Neutrophil (primary cell): Measurements from ENCODE around the gene NME9.

Experiments
- H3K27ac ChIP-seq: fragments of 200-600 bp; sonication (generic); 2 replicates; pipeline ENCODE4 v1.5.1; 2016; ENCODE audit warnings: mild to moderate bottlenecking, moderate library complexity
- H3K27me3 ChIP-seq: fragments of 200-600 bp; sonication (generic); 2 replicates; pipeline ENCODE4 v1.6.0; 2016; ENCODE audit warnings: mild to moderate bottlenecking
- H3K36me3 ChIP-seq: fragments of 200-600 bp; sonication (generic); 2 replicates; pipeline ENCODE4 v1.5.1; 2017
- H3K4me1 ChIP-seq, 2 experiments: fragments of 200-600 bp in 1 of 2; sonication (generic) in 1 of 2; 1 replicate in 1 of 2; 2 replicates in 1 of 2; pipeline versions ENCODE4 v1.5.1 to v1.6.1; 2013 to 2016; ENCODE audit warnings: low read depth in 1 of 2, low read length in 1 of 2, mild to moderate bottlenecking in 1 of 2, moderate library complexity in 1 of 2; ENCODE audit not compliant: control insufficient read depth in 1 of 2, insufficient read depth in 1 of 2
- H3K4me3 ChIP-seq, 2 experiments: fragments of 200-600 bp in 1 of 2; sonication (generic) in 1 of 2; 1 replicate in 1 of 2; 2 replicates in 1 of 2; pipeline ENCODE4 v1.5.1; 2013 to 2016; ENCODE audit warnings: low read depth in 1 of 2, low read length in 1 of 2, mild to moderate bottlenecking in 1 of 2, moderate library complexity in 1 of 2
- H3K9me3 ChIP-seq: fragments of 200-600 bp; sonication (generic); 2 replicates; pipeline ENCODE4 v1.5.1; 2016
- TF ChIP-seq, protein P1 (sequence below): fragments of 200-600 bp; sonication (generic); IDR thresholded peaks from 2 replicates; pipeline ENCODE4 v1.5.1; 2016; ENCODE audit warnings: antibody characterized with exemption

Gene NME9

DNA sequence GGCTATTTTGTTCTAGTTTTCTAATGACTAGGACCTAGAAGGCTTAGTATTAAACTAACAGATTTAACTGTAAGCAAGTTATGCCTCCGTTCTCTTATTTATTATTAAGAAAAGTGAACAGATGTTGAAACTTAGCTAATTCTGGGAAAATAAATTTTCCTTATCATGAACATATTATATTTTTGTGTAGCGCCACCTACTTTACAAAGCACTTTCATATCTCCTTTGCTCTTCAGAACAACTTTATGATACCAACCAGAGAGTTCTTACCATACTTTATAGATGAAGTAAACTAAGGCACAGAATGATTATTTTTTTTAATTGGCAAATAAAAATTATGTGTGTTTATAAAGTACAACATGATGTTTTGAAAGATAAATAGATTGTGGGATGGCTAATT lies 59.4 kb downstream of the NME9 start:
- Histone ChIP-seq H3K27me3 (no peaks in the 10 kb centered on the region), H3K9me3 (no peaks in the 10 kb centered on the region), H3K4me1 (no peaks in the 10 kb centered on the region), H3K27ac (no peak overlapping the region), H3K4me3 (no peak overlapping the region), H3K36me3 (peaks cover 94% of the 10 kb centered on the region)
- TF ChIP-seq, protein P1, sequence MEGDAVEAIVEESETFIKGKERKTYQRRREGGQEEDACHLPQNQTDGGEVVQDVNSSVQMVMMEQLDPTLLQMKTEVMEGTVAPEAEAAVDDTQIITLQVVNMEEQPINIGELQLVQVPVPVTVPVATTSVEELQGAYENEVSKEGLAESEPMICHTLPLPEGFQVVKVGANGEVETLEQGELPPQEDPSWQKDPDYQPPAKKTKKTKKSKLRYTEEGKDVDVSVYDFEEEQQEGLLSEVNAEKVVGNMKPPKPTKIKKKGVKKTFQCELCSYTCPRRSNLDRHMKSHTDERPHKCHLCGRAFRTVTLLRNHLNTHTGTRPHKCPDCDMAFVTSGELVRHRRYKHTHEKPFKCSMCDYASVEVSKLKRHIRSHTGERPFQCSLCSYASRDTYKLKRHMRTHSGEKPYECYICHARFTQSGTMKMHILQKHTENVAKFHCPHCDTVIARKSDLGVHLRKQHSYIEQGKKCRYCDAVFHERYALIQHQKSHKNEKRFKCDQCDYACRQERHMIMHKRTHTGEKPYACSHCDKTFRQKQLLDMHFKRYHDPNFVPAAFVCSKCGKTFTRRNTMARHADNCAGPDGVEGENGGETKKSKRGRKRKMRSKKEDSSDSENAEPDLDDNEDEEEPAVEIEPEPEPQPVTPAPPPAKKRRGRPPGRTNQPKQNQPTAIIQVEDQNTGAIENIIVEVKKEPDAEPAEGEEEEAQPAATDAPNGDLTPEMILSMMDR, result no peak

DNA sequence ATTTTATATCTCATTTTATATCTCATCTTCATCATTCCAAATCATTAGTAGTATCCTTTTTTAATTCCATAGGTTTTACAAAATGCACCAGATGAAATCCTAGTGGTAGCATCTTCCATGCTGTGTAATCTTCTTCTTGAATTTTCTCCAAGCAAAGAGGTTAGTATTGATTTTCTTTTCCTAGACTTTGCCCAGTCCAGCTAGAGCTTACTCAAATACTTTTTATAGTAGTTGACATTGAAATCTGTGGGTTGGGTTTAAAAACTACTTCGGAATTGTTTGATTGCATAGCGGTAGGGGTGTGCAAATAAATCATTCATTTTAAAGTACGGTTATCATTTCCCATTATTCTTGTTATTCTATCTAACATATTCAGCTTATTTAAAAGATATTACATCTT lies 62.6 kb downstream of the NME9 start:
- Histone ChIP-seq H3K36me3 (peaks cover 83% of the 10 kb centered on the region), H3K4me3 (no peak overlapping the region), H3K27ac (no peak overlapping the region), H3K27me3 (no peaks in the 10 kb centered on the region), H3K4me1 (no peaks in the 10 kb centered on the region), H3K9me3 (no peaks in the 10 kb centered on the region)
- TF ChIP-seq, protein P1, result no peak

DNA sequence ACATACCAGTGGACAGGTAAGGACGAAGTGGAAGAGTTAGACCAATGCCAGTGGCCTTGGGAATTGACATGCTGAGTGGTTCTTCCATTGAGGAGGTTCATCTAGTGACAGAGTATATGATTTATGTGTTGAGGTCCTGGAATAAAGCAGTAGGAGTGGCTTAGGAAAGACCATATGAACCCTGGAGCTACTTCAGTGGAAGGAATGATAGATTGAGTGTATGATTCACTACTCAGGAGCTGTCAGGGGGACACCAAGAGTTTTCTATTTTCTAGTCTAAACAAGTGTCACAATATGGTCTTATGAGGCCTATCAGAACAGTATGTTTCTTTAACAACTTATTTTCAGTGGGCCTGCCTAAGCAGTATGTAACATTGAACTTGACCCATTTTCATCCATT lies 63.9 kb downstream of the NME9 start:
- no peaks in the 10 kb centered on the region for H3K4me1 ChIP-seq
- H3K4me3 ChIP-seq, result no peak overlapping the region
- TF ChIP-seq, protein P1, result no peak
- peaks cover 73% of the 10 kb centered on the region for H3K36me3 ChIP-seq
- H3K9me3 ChIP-seq, result no peaks in the 10 kb centered on the region
- H3K27ac ChIP-seq, result no peak overlapping the region
- no peaks in the 10 kb centered on the region for H3K27me3 ChIP-seq

DNA sequence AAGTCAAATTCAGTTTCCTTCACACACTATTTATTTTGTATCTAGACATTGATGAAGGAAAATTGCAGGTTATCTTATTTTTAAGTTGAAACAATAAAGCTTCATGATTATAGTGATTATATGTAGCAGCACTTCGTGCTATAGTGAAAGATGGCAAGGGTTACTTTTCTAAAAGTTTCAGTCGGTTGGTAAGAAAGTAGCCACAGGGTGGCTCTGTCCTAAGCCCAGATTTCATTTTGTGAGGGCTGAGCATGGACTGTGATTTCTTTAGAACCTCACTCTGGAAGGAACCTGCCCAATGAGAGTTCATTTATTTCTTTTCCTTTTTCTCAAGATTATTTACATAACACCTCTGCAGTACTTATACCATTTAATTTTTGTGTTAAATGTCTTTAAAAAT lies 66.5 kb downstream of the NME9 start:
- TF ChIP-seq, protein P1, result no peak
- Histone ChIP-seq H3K27me3 (no peaks in the 10 kb centered on the region), H3K9me3 (no peaks in the 10 kb centered on the region), H3K4me3 (no peak overlapping the region), H3K4me1 (no peaks in the 10 kb centered on the region), H3K36me3 (peaks cover 69% of the 10 kb centered on the region), H3K27ac (no peak overlapping the region)

DNA sequence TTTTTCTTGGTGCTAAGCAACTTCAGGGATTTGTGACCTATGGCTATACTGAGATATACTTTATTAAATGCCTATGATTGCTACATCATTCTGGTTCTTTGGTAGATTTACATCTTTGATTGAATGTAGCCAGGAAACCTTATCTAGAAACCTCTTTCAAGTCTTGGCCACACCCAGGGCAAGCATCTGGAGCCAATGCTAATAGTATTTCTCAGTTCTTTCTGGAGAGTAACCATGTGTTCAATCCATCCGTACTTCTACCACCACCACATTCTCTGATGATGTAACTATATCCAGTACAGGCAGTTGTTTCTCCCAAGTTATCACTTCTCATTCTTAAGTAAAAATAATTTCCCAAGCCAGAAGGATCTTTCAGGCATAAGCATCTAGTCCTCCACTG lies 69.0 kb downstream of the NME9 start:
- no peak overlapping the region for H3K27ac ChIP-seq
- no peaks in the 10 kb centered on the region for H3K27me3 ChIP-seq
- TF ChIP-seq, protein P1, result no peak
- no peaks in the 10 kb centered on the region for H3K4me1 ChIP-seq
- H3K9me3 ChIP-seq, result no peaks in the 10 kb centered on the region
- no peak overlapping the region for H3K4me3 ChIP-seq
- peaks cover 44% of the 10 kb centered on the region for H3K36me3 ChIP-seq

DNA sequence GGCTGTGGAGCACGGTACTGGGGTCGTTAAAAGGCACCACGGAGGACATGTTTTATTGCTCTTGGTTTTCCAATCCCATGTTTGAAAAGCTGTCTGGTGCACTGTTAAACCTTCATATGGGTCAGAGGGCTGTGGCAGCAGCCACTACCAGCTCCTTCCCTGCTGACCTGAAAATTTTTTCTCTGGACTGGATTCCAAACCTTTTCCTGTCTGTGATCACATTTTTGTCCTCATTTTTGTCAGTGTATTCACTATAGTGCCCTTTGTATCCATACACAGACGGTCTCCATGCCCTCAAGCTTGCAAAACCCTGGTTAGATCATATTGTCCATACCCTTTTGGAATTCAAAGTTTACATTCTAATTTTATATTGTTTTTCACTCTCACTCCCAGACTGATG lies 70.5 kb downstream of the NME9 start:
- Histone ChIP-seq H3K36me3 (peaks cover 31% of the 10 kb centered on the region), H3K4me3 (no peak overlapping the region), H3K9me3 (no peaks in the 10 kb centered on the region), H3K27me3 (no peaks in the 10 kb centered on the region), H3K4me1 (no peaks in the 10 kb centered on the region), H3K27ac (no peak overlapping the region)
- TF ChIP-seq, protein P1, result no peak
